H1 (cell line): Measurements from ENCODE around the gene PPP1R13B. TPM values are rescaled to one million over a fixed set of nuclear protein-coding genes. Genes with fewer than 3 reads are reported as not detected.

Experiments
- CTCF ChIA-PET: fragments of 300-600 bp; sonication (Branson Sonifier 250); formaldehyde crosslinking; loops from one replicate; lab custom pipeline; 2021; ENCODE audit not compliant: partially characterized antibody; lab: Charles Lee
- POLR2A ChIA-PET: fragments of 300-600 bp; sonication (Branson Sonifier 250); formaldehyde crosslinking; loops from one replicate; lab custom pipeline; 2021; ENCODE audit warnings: inconsistent platforms; ENCODE audit not compliant: partially characterized antibody; lab: Charles Lee
- DNase-seq, 2 experiments: peaks; one replicate each; pipeline versions ENCODE4 v3.0.0 to v3.0.0-alpha.2; 2010 to 2022; ENCODE audit warnings: low spot score in 2 of 2, low read depth in 1 of 2, mixed read lengths in 1 of 2
- FAIRE-seq: peaks from 2 replicates; lab custom pipeline; 2011; peaks lifted over from hg19 to GRCh38; lab: Jason Lieb, UNC
- H2AFZ ChIP-seq: 2 replicates; pipeline ENCODE4 v1.8.1; 2012; ENCODE audit warnings: low read length, inconsistent platforms
- H2AK5ac ChIP-seq: 2 replicates; pipeline ENCODE4 v1.6.1; 2013; ENCODE audit warnings: low read depth, low read length
- H2BK120ac ChIP-seq: replicated peaks from 2 replicates; pipeline ENCODE3; 2013; ENCODE audit warnings: low read depth, low read length, inconsistent platforms
- H2BK12ac ChIP-seq: 2 replicates; pipeline ENCODE4 v1.6.1; 2013; ENCODE audit warnings: low read depth, low read length
- H2BK15ac ChIP-seq: 2 replicates; pipeline ENCODE4 v1.6.1; 2013; ENCODE audit warnings: low read length
- H2BK20ac ChIP-seq: 2 replicates; pipeline ENCODE4 v1.6.1; 2013; ENCODE audit warnings: low read length
- H2BK5ac ChIP-seq: 2 replicates; pipeline ENCODE4 v1.6.1; 2013; ENCODE audit warnings: low read depth, low read length
- H3K14ac ChIP-seq: 2 replicates; pipeline ENCODE4 v1.6.1; 2013; ENCODE audit warnings: inconsistent platforms; ENCODE audit not compliant: insufficient read length
- H3K18ac ChIP-seq: 2 replicates; pipeline ENCODE4 v1.6.1; 2013; ENCODE audit warnings: low read length; ENCODE audit errors: extremely low read depth
- H3K23ac ChIP-seq: 2 replicates; pipeline ENCODE4 v1.6.1; 2013; ENCODE audit warnings: inconsistent platforms; ENCODE audit not compliant: insufficient read length
- H3K23me2 ChIP-seq: 2 replicates; pipeline ENCODE4 v1.6.1; 2013; ENCODE audit warnings: low read depth, low read length
- H3K27ac ChIP-seq: 2 replicates; pipeline ENCODE4 v1.6.1; 2011; ENCODE audit warnings: low read depth, low read length, inconsistent platforms
- H3K27me3 ChIP-seq, 4 experiments: replicated peaks in 1 of 4; 1 replicate in 1 of 4; 2 replicates in 3 of 4; pipeline versions ENCODE4 v1.6.1 to v1.8.1; 2011 to 2013; ENCODE audit warnings: low read length in 3 of 4, mild to moderate bottlenecking in 3 of 4, inconsistent platforms in 2 of 4, mixed read lengths in 2 of 4, moderate library complexity in 1 of 4; ENCODE audit not compliant: control insufficient read depth in 3 of 4, insufficient read depth in 3 of 4; ENCODE audit errors: extremely low read depth in 1 of 4
- H3K36me3 ChIP-seq, 4 experiments: 2 replicates each; pipeline versions ENCODE4 v1.6.1 to v1.8.1; 2011 to 2013; ENCODE audit warnings: mild to moderate bottlenecking in 4 of 4, low read length in 3 of 4, moderate library complexity in 2 of 4, control low read depth in 1 of 4, inconsistent platforms in 1 of 4; ENCODE audit not compliant: insufficient read depth in 4 of 4, control insufficient read depth in 2 of 4
- H3K4ac ChIP-seq: replicated peaks from 2 replicates; pipeline ENCODE3; 2013; ENCODE audit warnings: low read length, low read depth, mixed read lengths, inconsistent platforms; ENCODE audit not compliant: insufficient read length
- H3K4me1 ChIP-seq, 4 experiments: replicated peaks in 1 of 4; 1 replicate in 1 of 4; 2 replicates in 3 of 4; pipeline versions ENCODE4 v1.6.1 to v1.8.1; 2011 to 2013; ENCODE audit warnings: low read length in 3 of 4, inconsistent platforms in 2 of 4, mixed read lengths in 1 of 4; ENCODE audit not compliant: insufficient read depth in 4 of 4, control insufficient read depth in 3 of 4
- H3K4me2 ChIP-seq, 2 experiments: 2 replicates each; pipeline versions ENCODE4 v1.6.1 to v1.8.1; 2011 to 2013; ENCODE audit warnings: low read depth in 2 of 2, low read length in 2 of 2, control low read depth in 1 of 2, inconsistent platforms in 1 of 2, mild to moderate bottlenecking in 1 of 2; ENCODE audit not compliant: insufficient read depth in 1 of 2
- H3K4me3 ChIP-seq, 4 experiments: fragments of 200-600, 300-600 bp in 1 of 4; sonication (generic), shearing (Covaris generic), sonication (Bioruptor Twin) in 1 of 4; 2 replicates each; pipeline versions ENCODE4 v1.5.1 to v1.8.1; 2011 to 2016; ENCODE audit warnings: low read length in 4 of 4, low read depth in 3 of 4, control low read depth in 2 of 4, inconsistent platforms in 2 of 4, mild to moderate bottlenecking in 2 of 4, mixed read lengths in 1 of 4, moderate library complexity in 1 of 4; ENCODE audit not compliant: insufficient read depth in 2 of 4; ENCODE audit errors: extremely low read depth in 1 of 4
- H3K56ac ChIP-seq: replicated peaks from 2 replicates; pipeline ENCODE3; 2013; ENCODE audit warnings: low read depth, mild to moderate bottlenecking, mixed read lengths, low read length, inconsistent platforms; ENCODE audit not compliant: insufficient read length
- H3K79me1 ChIP-seq: 2 replicates; pipeline ENCODE4 v1.6.1; 2013; ENCODE audit warnings: low read depth, low read length, control low read depth
- H3K79me2 ChIP-seq, 2 experiments: 2 replicates each; pipeline versions ENCODE4 v1.6.1 to v1.8.1; 2012 to 2013; ENCODE audit warnings: low read length in 2 of 2, mild to moderate bottlenecking in 2 of 2, inconsistent platforms in 1 of 2; ENCODE audit not compliant: insufficient read depth in 2 of 2, control insufficient read depth in 1 of 2
- H3K9ac ChIP-seq, 4 experiments: replicated peaks in 1 of 4; 1 replicate in 1 of 4; 2 replicates in 3 of 4; pipeline versions ENCODE4 v1.6.1 to v1.8.1; 2011 to 2013; ENCODE audit warnings: low read depth in 3 of 4, low read length in 3 of 4, control low read depth in 2 of 4, mild to moderate bottlenecking in 2 of 4, moderate library complexity in 2 of 4, inconsistent platforms in 1 of 4; ENCODE audit errors: extremely low read depth in 1 of 4
- H3K9me3 ChIP-seq, 2 experiments: 2 replicates each; pipeline versions ENCODE4 v1.6.1 to v1.8.1; 2012 to 2013; ENCODE audit warnings: mild to moderate bottlenecking in 2 of 2, moderate library complexity in 2 of 2, control low read depth in 1 of 2, inconsistent platforms in 1 of 2, low read depth in 1 of 2, low read length in 1 of 2, mixed read lengths in 1 of 2; ENCODE audit not compliant: insufficient read depth in 2 of 2
- H4K20me1 ChIP-seq, 2 experiments: replicated peaks in 1 of 2; 2 replicates each; pipeline versions ENCODE3 to v1.8.1; 2011 to 2013; ENCODE audit warnings: inconsistent platforms in 2 of 2, low read length in 2 of 2, mild to moderate bottlenecking in 1 of 2; ENCODE audit not compliant: insufficient read depth in 2 of 2, control insufficient read depth in 1 of 2
- H4K5ac ChIP-seq: 2 replicates; pipeline ENCODE4 v1.6.1; 2013; ENCODE audit warnings: low read length, low read depth, mixed read lengths, inconsistent platforms; ENCODE audit not compliant: insufficient read length
- H4K8ac ChIP-seq: 2 replicates; pipeline ENCODE4 v1.8.0; 2013; ENCODE audit warnings: mild to moderate bottlenecking, moderate library complexity, low read length, inconsistent platforms; ENCODE audit not compliant: insufficient read depth; ENCODE audit errors: extremely low read depth
- H4K91ac ChIP-seq: replicated peaks from 2 replicates; pipeline ENCODE3; 2013; ENCODE audit warnings: low read length, mixed read lengths, inconsistent platforms; ENCODE audit not compliant: insufficient read length
- BRCA1 ChIP-seq: IDR thresholded peaks from 2 replicates; pipeline ENCODE4 v1.6.1; 2012; ENCODE audit warnings: low read depth, low read length, improper control_type of control experiment
- CREB1 ChIP-seq: IDR thresholded peaks from 2 replicates; pipeline ENCODE4 v1.6.1; 2012; ENCODE audit warnings: inconsistent platforms
- EZH2 ChIP-seq: fragments of 200-600 bp; sonication (generic); IDR thresholded peaks from 2 replicates; pipeline ENCODE4 v1.7.1; 2012; ENCODE audit warnings: low read depth, mild to moderate bottlenecking, moderate library complexity, low read length, inconsistent platforms; ENCODE audit not compliant: severe bottlenecking
- GTF2F1 ChIP-seq: IDR thresholded peaks from 2 replicates; pipeline ENCODE4 v1.6.1; 2012; ENCODE audit warnings: low read depth, low read length, improper control_type of control experiment, borderline replicate concordance
- HDAC6 ChIP-seq: IDR thresholded peaks from one replicate; pipeline ENCODE4 v1.7.1; 2012; ENCODE audit warnings: low read depth, mild to moderate bottlenecking, inconsistent platforms, low read length, moderate library complexity
- KDM5A ChIP-seq: fragments of 200-600 bp; IDR thresholded peaks from 2 replicates; pipeline ENCODE4 v1.7.1; 2012; ENCODE audit warnings: mild to moderate bottlenecking, low read length, inconsistent platforms, mixed read lengths
- NANOG ChIP-seq: IDR thresholded peaks from 2 replicates; pipeline ENCODE4 v1.6.1; 2011; ENCODE audit warnings: low read length, low read depth, mild to moderate bottlenecking, inconsistent platforms; ENCODE audit not compliant: insufficient read depth, poor library complexity, severe bottlenecking
- PHF8 ChIP-seq: fragments of 200-600 bp; sonication (generic); conservative IDR thresholded peaks from 2 replicates; pipeline ENCODE4 v1.7.1; 2012; ENCODE audit warnings: low read depth, mild to moderate bottlenecking, inconsistent platforms, low read length, moderate library complexity
- RBBP5 ChIP-seq: IDR thresholded peaks from 2 replicates; pipeline ENCODE4 v1.7.1; 2012; ENCODE audit warnings: low read depth, mild to moderate bottlenecking, inconsistent platforms, low read length, moderate library complexity, borderline replicate concordance
- SAP30 ChIP-seq: fragments of 300-600 bp; sonication (generic); IDR thresholded peaks from 2 replicates; pipeline ENCODE4 v1.7.1; 2012; ENCODE audit warnings: low read length, moderate library complexity, mild to moderate bottlenecking, inconsistent platforms; ENCODE audit not compliant: insufficient read depth, insufficient replicate concordance
- SIRT6 ChIP-seq: IDR thresholded peaks from one replicate; pipeline ENCODE4 v1.7.1; 2012; ENCODE audit warnings: low read length, inconsistent platforms
- SP1 ChIP-seq: IDR thresholded peaks from 2 replicates; pipeline ENCODE4 v1.6.1; 2011; ENCODE audit warnings: low read depth, low read length
- TAF1 ChIP-seq: IDR thresholded peaks from 2 replicates; pipeline ENCODE4 v1.6.1; 2011; ENCODE audit warnings: mild to moderate bottlenecking, low read depth, low read length
- WGBS, 2 experiments: shearing (Covaris generic) in 1 of 2; methylation state at CpG; one replicate each; pipeline versions ENCODE4 v1.1.6 to v1.1.7; 2013 to 2015; ENCODE audit warnings: low lambda C conversion rate in 2 of 2, mixed read lengths in 2 of 2, inconsistent platforms in 1 of 2, low coverage in 1 of 2, missing lambda C conversion rate in 1 of 2; ENCODE audit not compliant: insufficient replicate concordance in 2 of 2, insufficient coverage in 1 of 2, insufficient read length in 1 of 2; ENCODE audit errors: extremely low coverage in 1 of 2, missing lambda C conversion rate in 1 of 2; 5-methylcytosine and 5-hydroxymethylcytosine counted together
- polyA plus RNA-seq, 7 experiments: library from polyadenylated mRNA; depleted of rRNA in 3 of 7; stranded (reverse) in 5 of 7; unstranded in 2 of 7; fragments of >200 nt in 5 of 7; fragments of 200-250 nt in 2 of 7; gene quantifications; 1 replicate in 5 of 7; 2 replicates in 1 of 7; 4 replicates in 1 of 7; pipeline versions ENCODE4 v1.2.1 to v1.2.3, GENCODE V29; 2011 to 2013; ENCODE audit warnings: missing spikeins in 2 of 7, mixed read lengths in 2 of 7
- total RNA-seq: library from RNA; stranded (reverse); fragmentation: NEBNext Ultra II Directional; extraction: Animal tissue kit (Norgen Biotek cat#: 25700); gene quantifications from 2 replicates; pipeline ENCODE4 v1.2.1, GENCODE V29; 2021

PPP1R13B gene
- total and polyA plus RNA-seq, 2 of the 8 experiments (the other 6 are each of a cell fraction or from before 2014, with no cell fraction given), result 2.6 to 8.9 TPM

- no peak overlapping the region for H2BK12ac ChIP-seq
- no peaks in the 10 kb centered on the region for H3K79me2 ChIP-seq
- no peak overlapping the region for H2BK120ac ChIP-seq
- no peaks in the 10 kb centered on the region for H3K79me1 ChIP-seq
- H3K4me2 ChIP-seq, result peak overlapping the region in 1 of 2 experiments; percentile 82; a peak in 1 of 4 replicates
- DNase-seq (no peak), FAIRE-seq (no peak)
- H3K9ac ChIP-seq, result no peak overlapping the region
- H3K23me2 ChIP-seq, result peaks cover 12% of the 10 kb centered on the region
- H2AK5ac ChIP-seq, result no peak overlapping the region
- H3K56ac ChIP-seq, result no peak overlapping the region
- CTCF ChIA-PET, result interaction anchor here (1.0 to 1.1 kb wide), 2 partner anchors 31 to 52 kb away, joined by 3 to 4 read pairs; no protein-coding TSS in a partner anchor
- H3K18ac ChIP-seq, result no peak overlapping the region
- H4K5ac ChIP-seq, result no peak overlapping the region
- no peak overlapping the region for H3K27ac ChIP-seq
- H2BK15ac ChIP-seq, result no peak overlapping the region
- H4K91ac ChIP-seq, result no peak overlapping the region
- no peaks in the 10 kb centered on the region for H4K20me1 ChIP-seq
- H3K4ac ChIP-seq, result no peak overlapping the region
- H3K14ac ChIP-seq, result no peak overlapping the region
- TF ChIP-seq KDM5A (no peak), EZH2 (no peak), SIRT6 (no peak), CREB1 (no peak), TAF1 (no peak), BRCA1 (no peak), SAP30 (no peak), HDAC6 (no peak), NANOG (no peak), SP1 (no peak), PHF8 (no peak), GTF2F1 (no peak), RBBP5 (no peak)
- H3K9me3 ChIP-seq, result no peaks in the 10 kb centered on the region
- H3K27me3 ChIP-seq, result peaks cover 0 to 26% (median 20%) of the 10 kb centered on the region in 4 experiments; a peak in 6 of 7 replicates
- 88% methylated on average over 13 of the region's 13 CpGs; no CpG with 5 or more reads in 1 of the 2 experiments for WGBS, 2 experiments
- H2BK20ac ChIP-seq, result no peak overlapping the region
- H3K23ac ChIP-seq, result no peak overlapping the region
- POLR2A ChIA-PET, result interaction anchor here (1.2 to 2.6 kb wide), 2 partner anchors 7 to 11 kb away, joined by 4 to 7 read pairs; no protein-coding TSS in a partner anchor
- peaks cover 0 to 7% (median 2%) of the 10 kb centered on the region in 4 experiments; a peak in 6 of 7 replicates for H3K4me1 ChIP-seq
- H2AFZ ChIP-seq, result no peak overlapping the region
- no peak overlapping the region for H2BK5ac ChIP-seq
- H3K4me3 ChIP-seq, result no peak overlapping the region
- H3K36me3 ChIP-seq, result no peaks in the 10 kb centered on the region
- no peak overlapping the region for H4K8ac ChIP-seq
Measured at GRCh38 chr14:103849151-103849886, 1.9 kb upstream of the PPP1R13B start.
